ENCODE results near the gene NAB1.

- no peak for TF ChIP-seq POLR2A (IDR thresholded peaks at IDR 0.05; ENCODE audit: low read length)
- no peak for TF ChIP-seq GATA1 (IDR thresholded peaks at IDR 0.05; ENCODE audit: low read depth, low read length)
Measured at GRCh38 chr2:190637903-190638618, 10.8 kb upstream of the NAB1 start.

All from erythroblast (primary cell).